C4-2B (cell line): Measurements from ENCODE around the gene TMPRSS13.
"Not testable (repeated sequence)": the region's sequence is repeated elsewhere in the genome, so short reads cannot be mapped to it uniquely, and the experiment has no call there.

Experiments used
- ZFX ChIP-seq: fragments of 450-650 bp; IDR thresholded peaks from 2 replicates; pipeline ENCODE4 v1.6.1; 2017
- TF ChIP-seq, protein P1 (sequence below): fragments of 450-650 bp; conservative IDR thresholded peaks from 2 replicates; pipeline ENCODE4 v1.5.1; 2017; ENCODE audit warnings: mild to moderate bottlenecking

DNA sequence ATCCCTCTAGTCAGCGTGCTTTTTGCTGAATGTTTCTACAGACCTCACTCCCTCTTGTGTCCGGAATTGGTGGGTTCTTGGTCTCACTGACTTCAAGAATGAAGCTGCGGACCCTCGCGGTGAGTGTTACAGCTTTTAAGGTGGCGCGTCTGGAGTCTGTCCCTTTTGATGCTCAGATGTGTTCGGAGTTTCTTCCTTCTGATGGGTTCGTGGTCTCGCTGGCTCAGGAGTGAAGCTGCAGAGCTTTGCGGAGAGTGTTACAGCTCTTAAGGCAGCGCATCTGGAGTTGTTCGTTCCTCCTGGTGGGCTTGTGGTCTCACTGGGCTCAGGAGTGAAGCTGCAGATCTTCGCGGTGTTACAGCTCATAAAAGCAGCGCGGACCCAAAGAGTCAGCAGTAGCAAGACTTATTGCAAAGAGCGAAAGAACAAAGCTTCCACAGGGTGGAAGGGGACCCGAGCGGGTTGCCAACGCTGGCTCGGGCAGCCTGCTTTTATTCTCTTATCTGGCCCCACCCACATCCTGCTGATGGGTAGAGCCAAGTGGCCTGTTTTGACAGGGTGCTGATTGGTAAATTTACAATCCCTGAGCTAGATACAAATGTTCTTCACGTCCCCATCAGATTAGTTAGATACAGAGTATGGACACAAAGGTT, 48.5 kb upstream of the TMPRSS13 start:
- TF ChIP-seq, protein P1, sequence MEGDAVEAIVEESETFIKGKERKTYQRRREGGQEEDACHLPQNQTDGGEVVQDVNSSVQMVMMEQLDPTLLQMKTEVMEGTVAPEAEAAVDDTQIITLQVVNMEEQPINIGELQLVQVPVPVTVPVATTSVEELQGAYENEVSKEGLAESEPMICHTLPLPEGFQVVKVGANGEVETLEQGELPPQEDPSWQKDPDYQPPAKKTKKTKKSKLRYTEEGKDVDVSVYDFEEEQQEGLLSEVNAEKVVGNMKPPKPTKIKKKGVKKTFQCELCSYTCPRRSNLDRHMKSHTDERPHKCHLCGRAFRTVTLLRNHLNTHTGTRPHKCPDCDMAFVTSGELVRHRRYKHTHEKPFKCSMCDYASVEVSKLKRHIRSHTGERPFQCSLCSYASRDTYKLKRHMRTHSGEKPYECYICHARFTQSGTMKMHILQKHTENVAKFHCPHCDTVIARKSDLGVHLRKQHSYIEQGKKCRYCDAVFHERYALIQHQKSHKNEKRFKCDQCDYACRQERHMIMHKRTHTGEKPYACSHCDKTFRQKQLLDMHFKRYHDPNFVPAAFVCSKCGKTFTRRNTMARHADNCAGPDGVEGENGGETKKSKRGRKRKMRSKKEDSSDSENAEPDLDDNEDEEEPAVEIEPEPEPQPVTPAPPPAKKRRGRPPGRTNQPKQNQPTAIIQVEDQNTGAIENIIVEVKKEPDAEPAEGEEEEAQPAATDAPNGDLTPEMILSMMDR = not testable (repeated sequence)
- TF ChIP-seq ZFX = not testable (repeated sequence)
